Caco-2 (cell line): Measurements from ENCODE around the gene SMIM15. TPM values are rescaled to one million over a fixed set of nuclear protein-coding genes. Genes with fewer than 3 reads are reported as not detected.

Experiments used
- BruUV-seq: library from RNA; stranded (reverse); fragments of 400-500 nt; replicated peaks from 2 replicates; lab custom pipeline; 2021; lab: Mats Ljungman, UMichigan
- CTCF ChIA-PET: fragments of 300-600 bp; sonication (Branson Sonifier 250); formaldehyde crosslinking; loops from one replicate; lab custom pipeline; 2022; ENCODE audit warnings: antibody characterized with exemption; lab: Charles Lee
- POLR2A ChIA-PET: fragments of 300-600 bp; sonication (Branson Sonifier 250); formaldehyde crosslinking; loops from one replicate; lab custom pipeline; 2022; ENCODE audit warnings: antibody characterized with exemption; lab: Charles Lee
- DNase-seq, 2 experiments: peaks; one replicate each; pipeline versions ENCODE4 v3.0.0 to v3.0.0-alpha.2; 2020 to 2022
- H3K27me3 ChIP-seq: replicated peaks from 2 replicates; pipeline ENCODE4 v1.6.0; 2011; ENCODE audit warnings: low read length; ENCODE audit not compliant: control insufficient read depth, insufficient read depth
- H3K36me3 ChIP-seq: 2 replicates; pipeline ENCODE4 v1.5.1; 2011; ENCODE audit warnings: low read length; ENCODE audit not compliant: control insufficient read depth, insufficient read depth
- H3K4me1 ChIP-seq: fragments of 250-450 bp; sonication (Bioruptor Pico); 2 replicates; pipeline ENCODE4 v1.5.1; 2020; ENCODE audit warnings: mild to moderate bottlenecking
- H3K4me3 ChIP-seq: 2 replicates; pipeline ENCODE4 v1.5.1; 2011; ENCODE audit warnings: low read depth, mild to moderate bottlenecking, control low read depth, low read length
- H3K9me3 ChIP-seq: fragments of 250-450 bp; sonication (Bioruptor Pico); 2 replicates; pipeline ENCODE4 v1.5.1; 2020; ENCODE audit warnings: mild to moderate bottlenecking, moderate library complexity
- H3K27ac Mint-ChIP-seq: one replicate; pipeline ENCODE4 v1.8.0; 2022; ENCODE audit warnings: mixed read lengths; ENCODE audit not compliant: unreplicated experiment
- H3K27me3 Mint-ChIP-seq: one replicate; pipeline ENCODE4 v1.8.0; 2022; ENCODE audit warnings: mixed read lengths; ENCODE audit not compliant: insufficient read depth, unreplicated experiment
- H3K36me3 Mint-ChIP-seq: one replicate; pipeline ENCODE4 v1.8.0; 2022; ENCODE audit warnings: mild to moderate bottlenecking, mixed read lengths; ENCODE audit not compliant: insufficient read depth, unreplicated experiment
- H3K4me1 Mint-ChIP-seq: one replicate; pipeline ENCODE4 v1.8.0; 2022; ENCODE audit warnings: low read depth, mixed read lengths; ENCODE audit not compliant: unreplicated experiment
- H3K4me3 Mint-ChIP-seq: one replicate; pipeline ENCODE4 v1.8.0; 2022; ENCODE audit warnings: mild to moderate bottlenecking, moderate library complexity, mixed read lengths; ENCODE audit not compliant: unreplicated experiment
- H3K9me3 Mint-ChIP-seq: one replicate; pipeline ENCODE4 v1.8.0; 2022; ENCODE audit warnings: mixed read lengths; ENCODE audit not compliant: unreplicated experiment
- CTCF ChIP-seq, 2 experiments: fragments of 200-600 bp in 1 of 2; IDR thresholded peaks; 1 replicate in 1 of 2; 2 replicates in 1 of 2; pipeline versions ENCODE4 v1.5.1 to v1.8.0; 2011 to 2022; ENCODE audit warnings: antibody characterized with exemption in 1 of 2, control low read depth in 1 of 2, inconsistent platforms in 1 of 2, low read depth in 1 of 2, low read length in 1 of 2, mild to moderate bottlenecking in 1 of 2, moderate library complexity in 1 of 2; ENCODE audit not compliant: insufficient read depth in 1 of 2, severe bottlenecking in 1 of 2, unreplicated experiment in 1 of 2
- intact Hi-C: fragments of 100-400 bp; cut with micrococcal nuclease; formaldehyde crosslinking; loops from one replicate; pipeline ENCODE4 v1.10.0; 2022; ENCODE audit not compliant: unreplicated experiment
- total RNA-seq: library from RNA; stranded (reverse); gene quantifications from 2 replicates; pipeline ENCODE4 v1.2.3, GENCODE V29; 2022

Gene SMIM15
- total RNA-seq, 1 experiment from 2014 or later, result 57.7 TPM

- H3K27me3 Mint-ChIP-seq, result no peaks in the 10 kb centered on the region
- no peak overlapping the region for H3K4me3 Mint-ChIP-seq
- H3K27ac Mint-ChIP-seq, result no peak overlapping the region
- BruUV-seq, result no TSS peak
- intact Hi-C loops, result no loop called here
- no peaks in the 10 kb centered on the region for H3K4me1 Mint-ChIP-seq
- no peaks in the 10 kb centered on the region for H3K36me3 Mint-ChIP-seq
- Histone ChIP-seq H3K27me3 (no peaks in the 10 kb centered on the region), H3K9me3 (no peaks in the 10 kb centered on the region), H3K4me1 (no peaks in the 10 kb centered on the region), H3K4me3 (no peak overlapping the region), H3K36me3 (no peaks in the 10 kb centered on the region)
- ChIA-PET CTCF (no interaction called here), POLR2A (no interaction called here)
- DNase-seq, result no peak
- peaks cover 9% of the 10 kb centered on the region for H3K9me3 Mint-ChIP-seq
- no peak for TF ChIP-seq CTCF (IDR thresholded peaks at IDR 0.05; ENCODE audit: insufficient read depth in 1 of 2, low read depth in 1 of 2, low read length in 1 of 2, severe bottlenecking in 1 of 2, unreplicated experiment in 1 of 2)
These were observed 20.5 kb downstream of the SMIM15 start for GRCh38 chr5:61141801-61142200.

GRCh38 chr5:61139931-61140330 lies 22.3 kb downstream of the SMIM15 start:
- H3K4me3 Mint-ChIP-seq, result no peak overlapping the region
- no peaks in the 10 kb centered on the region for H3K9me3 Mint-ChIP-seq
- Histone ChIP-seq H3K36me3 (no peaks in the 10 kb centered on the region), H3K4me3 (no peak overlapping the region), H3K27me3 (no peaks in the 10 kb centered on the region), H3K4me1 (no peaks in the 10 kb centered on the region), H3K9me3 (no peaks in the 10 kb centered on the region)
- BruUV-seq, result no TSS peak
- H3K27me3 Mint-ChIP-seq, result no peaks in the 10 kb centered on the region
- ChIA-PET POLR2A (no interaction called here), CTCF (interaction anchor here (1.0 kb wide), 1 partner anchor 181 kb away, joined by 3 read pairs; no protein-coding TSS in a partner anchor)
- H3K4me1 Mint-ChIP-seq, result no peaks in the 10 kb centered on the region
- no peak overlapping the region for H3K27ac Mint-ChIP-seq
- DNase-seq, result no peak
- TF ChIP-seq CTCF (IDR thresholded peaks at IDR 0.05; ENCODE audit: insufficient read depth in 1 of 2, low read depth in 1 of 2, low read length in 1 of 2, severe bottlenecking in 1 of 2, unreplicated experiment in 1 of 2), result no peak
- intact Hi-C loops, result loop anchor here (1.0 to 10.0 kb wide), 2 partner anchors 85 to 185 kb away; no protein-coding TSS in a partner anchor
- H3K36me3 Mint-ChIP-seq, result no peaks in the 10 kb centered on the region

GRCh38 chr5:61139094-61139873 lies 23.0 kb downstream of the SMIM15 start:
- H3K9me3 Mint-ChIP-seq, result no peaks in the 10 kb centered on the region
- H3K4me3 Mint-ChIP-seq, result no peak overlapping the region
- no peaks in the 10 kb centered on the region for H3K4me1 ChIP-seq
- peak; percentile 42 to 50 for TF ChIP-seq CTCF (IDR thresholded peaks at IDR 0.05; ENCODE audit: insufficient read depth in 1 of 2, low read depth in 1 of 2, low read length in 1 of 2, severe bottlenecking in 1 of 2, unreplicated experiment in 1 of 2)
- H3K27me3 Mint-ChIP-seq, result no peaks in the 10 kb centered on the region
- peak in 1 of 2 experiments; percentile 20 for DNase-seq
- no peak overlapping the region for H3K27ac Mint-ChIP-seq
- no peaks in the 10 kb centered on the region for H3K9me3 ChIP-seq
- intact Hi-C loops, result loop anchor here (1.0 to 10.0 kb wide), 2 partner anchors 84 to 184 kb away; no protein-coding TSS in a partner anchor
- no peaks in the 10 kb centered on the region for H3K36me3 Mint-ChIP-seq
- no TSS peak for BruUV-seq
- no peak overlapping the region for H3K4me3 ChIP-seq
- ChIA-PET CTCF (interaction anchor here (1.0 kb wide), 1 partner anchor 180 kb away, joined by 3 read pairs; no protein-coding TSS in a partner anchor), POLR2A (no interaction called here)
- no peaks in the 10 kb centered on the region for H3K4me1 Mint-ChIP-seq
- H3K36me3 ChIP-seq, result no peaks in the 10 kb centered on the region
- no peaks in the 10 kb centered on the region for H3K27me3 ChIP-seq
